SH-SY5Y (cell line): ENCODE measurements around the gene SMPDL3A.

Experiments
- GATA2 ChIP-seq: IDR thresholded peaks from 2 replicates; pipeline ENCODE4 v1.6.1; 2011; ENCODE audit warnings: mild to moderate bottlenecking, low read depth, low read length
- GATA3 ChIP-seq: IDR thresholded peaks from 2 replicates; pipeline ENCODE4 v1.6.1; 2011; ENCODE audit warnings: low read depth, mild to moderate bottlenecking, low read length, moderate library complexity

- TF ChIP-seq GATA2 (no peak), GATA3 (no peak)
These were observed 36.1 kb downstream of the SMPDL3A start for GRCh38 chr6:122825163-122825562.
